ENCODE measurements around the gene ADAMTS13.

ADAMTS13 gene

GRCh38 chr9:133490865-133491655 lies 68.9 kb downstream of the ADAMTS13 start:
- DNase-seq (ENCODE audit: low spot score), result no peak

DNA sequence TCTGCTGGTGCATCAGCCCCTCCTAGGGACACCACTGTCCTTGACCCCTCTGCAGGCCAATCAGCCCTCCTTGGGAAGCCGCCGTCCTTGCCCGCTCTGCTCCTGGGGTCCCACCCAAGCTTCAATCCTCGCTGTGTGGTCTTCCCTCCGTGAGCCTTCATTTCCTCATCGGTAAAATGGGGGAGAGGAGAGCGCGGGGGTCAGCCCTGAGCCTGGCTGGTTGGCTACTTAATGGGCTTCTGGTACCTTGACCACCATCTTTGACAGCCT lies 69.4 kb downstream of the ADAMTS13 start:
- DNase-seq (ENCODE audit: low spot score), result no peak

DNA sequence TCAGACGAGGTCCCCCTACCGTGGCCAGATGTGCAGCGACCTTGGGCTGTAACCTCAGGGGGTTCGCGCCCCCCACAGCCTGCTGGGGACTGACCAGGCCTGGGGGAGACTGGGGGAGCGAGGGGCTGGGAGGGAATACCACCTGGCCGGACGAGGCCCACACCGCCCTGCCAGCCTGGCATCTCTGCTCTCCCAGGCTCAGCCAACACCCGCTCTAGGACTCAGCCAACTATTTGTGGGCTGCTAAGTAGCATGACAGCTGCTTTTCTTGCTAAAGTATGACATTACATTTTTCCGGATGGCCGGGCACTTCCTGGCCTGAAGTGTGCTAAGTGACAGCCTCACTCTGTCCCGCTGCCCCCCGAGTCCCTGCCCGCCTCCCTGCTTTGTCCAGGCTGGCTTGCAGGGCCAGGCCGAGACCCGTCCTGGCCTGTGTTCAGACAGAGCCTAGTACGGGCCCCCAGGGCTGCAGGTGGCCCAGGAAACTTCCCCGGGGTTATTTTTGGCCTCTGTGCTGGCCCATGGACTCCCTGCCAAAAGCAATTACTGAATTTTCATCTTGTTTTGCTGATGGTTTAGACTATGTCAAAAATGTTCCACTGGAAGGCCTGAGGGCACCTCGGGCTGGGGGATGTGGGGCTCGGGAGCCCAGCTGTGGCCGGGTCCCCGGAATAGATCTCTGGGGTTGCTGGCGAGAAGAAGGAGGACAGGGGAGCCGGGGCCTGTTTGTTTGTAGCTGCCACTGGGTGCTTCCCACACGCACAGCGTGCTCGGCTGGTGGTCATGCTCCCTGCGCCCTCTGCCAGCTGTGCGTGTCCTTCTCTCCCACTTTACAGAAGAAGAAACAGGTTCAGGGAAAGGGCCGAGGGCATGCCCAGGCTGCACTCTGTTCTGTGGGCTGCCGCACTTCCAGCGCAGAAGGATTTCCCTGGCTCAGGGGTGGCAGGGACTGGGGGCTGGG lies 70.2 kb downstream of the ADAMTS13 start:
- DNase-seq (ENCODE audit: low spot score), result no peak

DNA sequence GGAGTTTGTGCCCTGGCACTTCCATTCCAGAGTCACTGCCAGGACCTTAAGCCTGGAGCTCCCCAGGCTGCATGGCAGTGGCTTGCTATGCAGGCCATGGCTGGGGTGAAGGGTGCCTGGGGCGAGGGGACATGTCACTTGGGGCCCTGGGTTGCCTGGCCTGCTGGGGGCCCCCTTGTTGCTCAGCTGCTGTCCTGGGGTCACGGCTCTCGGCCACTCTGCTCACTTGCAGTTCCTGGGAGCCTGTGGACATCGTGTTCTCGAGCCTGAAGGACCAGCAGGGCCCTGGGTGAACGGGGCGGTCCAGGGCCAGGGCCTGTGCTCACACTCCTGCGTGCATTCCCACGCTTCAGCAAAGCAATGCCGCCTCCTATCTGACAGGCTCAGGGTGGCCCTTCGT lies 71.3 kb downstream of the ADAMTS13 start:
- no peak for DNase-seq (ENCODE audit: low spot score)

DNA sequence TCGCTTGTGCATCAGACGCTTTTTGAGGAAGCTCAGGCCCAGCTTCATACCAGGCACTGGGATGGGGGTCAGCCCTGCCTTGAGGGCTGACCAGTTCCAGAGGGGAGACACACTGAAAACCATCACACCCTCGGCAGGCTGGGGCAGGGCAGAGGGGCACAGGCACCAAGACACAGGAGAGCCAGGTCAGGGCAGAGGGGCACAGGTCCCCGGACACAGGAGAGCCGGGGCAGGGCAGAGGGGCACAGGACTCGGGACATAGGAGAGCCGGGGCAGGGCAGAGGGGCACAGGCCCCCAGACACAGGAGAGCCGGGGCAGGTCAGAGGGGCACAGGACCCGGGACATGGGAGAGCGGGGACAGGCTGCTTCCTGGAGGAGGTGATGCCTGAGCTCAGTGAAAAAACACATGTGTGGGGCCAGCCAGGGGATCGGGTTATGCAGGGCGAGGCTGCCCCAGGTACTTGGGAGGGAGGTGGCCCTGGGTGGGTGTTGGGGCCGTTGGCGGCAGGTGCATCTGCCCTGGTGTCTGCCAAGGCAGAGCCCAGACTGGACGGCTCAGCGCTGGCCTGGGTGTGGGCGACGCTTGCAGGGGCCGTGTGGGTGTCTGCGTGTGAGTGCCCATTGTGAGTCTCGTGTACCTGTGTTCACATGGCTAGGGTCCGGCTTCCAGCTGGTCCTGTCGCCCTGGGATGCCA lies 71.8 kb downstream of the ADAMTS13 start:
- DNase-seq (ENCODE audit: low spot score), result no peak

GRCh38 chr9:133494636-133495326 lies 72.6 kb downstream of the ADAMTS13 start:
- DNase-seq (ENCODE audit: low spot score), result no peak

GRCh38 chr9:133495327-133496293 lies 73.4 kb downstream of the ADAMTS13 start:
- DNase-seq (ENCODE audit: low spot score), result no peak

GRCh38 chr9:133496861-133497842 lies 75.0 kb downstream of the ADAMTS13 start:
- no peak for DNase-seq (ENCODE audit: low spot score)

DNA sequence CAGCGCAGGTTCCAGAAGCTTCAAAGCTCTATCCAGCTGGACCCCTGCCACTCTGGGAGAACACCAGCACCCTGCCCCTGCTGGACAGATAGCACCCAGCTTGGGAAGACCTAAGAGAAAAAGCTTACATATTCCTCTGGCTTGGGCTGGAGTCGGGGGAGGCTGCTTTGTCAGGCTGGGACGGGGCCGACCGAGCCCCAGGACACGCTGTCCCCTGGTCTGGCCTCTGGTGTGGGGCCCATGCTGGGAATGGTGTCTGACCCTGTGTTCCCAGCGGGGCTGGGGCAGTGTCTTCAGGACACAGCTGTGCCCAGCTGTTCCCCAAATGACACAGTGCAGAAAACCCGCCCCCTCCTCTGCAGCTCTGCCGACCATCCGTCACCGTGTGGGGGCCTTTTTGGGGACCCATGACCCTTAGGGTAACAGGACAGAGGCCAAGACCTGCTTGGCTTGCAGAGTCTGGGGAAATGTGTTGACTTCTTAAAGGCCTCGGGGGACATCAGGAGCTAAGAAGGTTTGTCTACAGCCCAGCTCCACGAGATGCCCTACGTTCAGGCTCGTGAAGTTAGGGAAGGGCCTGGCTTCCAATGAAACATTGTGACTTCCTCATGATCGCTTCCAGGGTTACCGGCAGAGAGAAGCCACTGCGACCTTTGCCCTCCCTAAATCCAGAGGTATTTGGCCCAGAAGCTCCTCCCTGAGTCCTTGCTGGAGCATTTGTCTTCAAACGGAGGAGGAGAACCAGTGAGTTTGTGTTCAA lies 77.1 kb downstream of the ADAMTS13 start:
- DNase-seq (ENCODE audit: low spot score), result no peak

GRCh38 chr9:133499892-133500270 lies 77.7 kb downstream of the ADAMTS13 start:
- DNase-seq (ENCODE audit: low spot score), result no peak

GRCh38 chr9:133502112-133502511 lies 79.9 kb downstream of the ADAMTS13 start:
- no peak for DNase-seq (ENCODE audit: low spot score)

- DNase-seq (ENCODE audit: low spot score), result no peak
These were observed 83.1 kb downstream of the ADAMTS13 start for GRCh38 chr9:133505186-133505830.

GRCh38 chr9:133505901-133506652 lies 83.9 kb downstream of the ADAMTS13 start:
- no peak for DNase-seq (ENCODE audit: low spot score)

GRCh38 chr9:133506653-133507038 lies 84.5 kb downstream of the ADAMTS13 start:
- DNase-seq (ENCODE audit: low spot score), result no peak

DNA sequence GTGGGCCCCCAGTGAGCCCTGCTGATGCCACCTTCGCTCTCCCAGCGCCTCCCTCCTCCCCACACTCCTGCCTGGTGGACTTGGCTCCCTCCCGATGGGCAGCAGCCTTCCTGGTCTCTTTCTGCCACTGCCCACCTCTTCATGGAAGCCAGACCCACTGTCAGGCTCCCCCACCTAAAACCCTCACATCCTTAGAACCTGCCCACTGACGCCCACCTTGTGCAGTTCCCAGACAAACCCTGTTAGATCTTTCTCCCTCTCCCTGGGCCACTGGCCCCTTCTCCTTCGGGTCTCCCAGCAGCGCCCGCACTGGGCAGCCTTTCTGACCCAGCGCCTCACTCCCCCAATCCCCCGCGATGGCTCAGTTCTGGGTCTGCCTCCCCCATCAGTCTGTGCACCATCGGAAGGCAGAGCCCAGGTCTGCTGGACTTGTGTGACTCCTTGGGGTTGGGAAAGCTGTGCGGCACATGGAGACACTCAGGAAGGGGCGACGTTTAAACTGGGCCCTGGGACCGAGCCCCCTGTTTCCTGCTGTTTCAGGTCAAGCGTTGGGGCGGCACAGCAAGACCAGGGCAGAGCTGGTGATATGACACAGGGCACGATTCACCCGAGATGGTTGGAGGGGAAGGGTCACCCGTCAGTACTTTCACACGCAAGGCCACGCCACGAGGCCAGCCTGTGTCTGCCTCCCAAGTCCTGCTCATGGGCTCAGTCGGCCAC lies 85.2 kb downstream of the ADAMTS13 start:
- no peak for DNase-seq (ENCODE audit: low spot score)

DNA sequence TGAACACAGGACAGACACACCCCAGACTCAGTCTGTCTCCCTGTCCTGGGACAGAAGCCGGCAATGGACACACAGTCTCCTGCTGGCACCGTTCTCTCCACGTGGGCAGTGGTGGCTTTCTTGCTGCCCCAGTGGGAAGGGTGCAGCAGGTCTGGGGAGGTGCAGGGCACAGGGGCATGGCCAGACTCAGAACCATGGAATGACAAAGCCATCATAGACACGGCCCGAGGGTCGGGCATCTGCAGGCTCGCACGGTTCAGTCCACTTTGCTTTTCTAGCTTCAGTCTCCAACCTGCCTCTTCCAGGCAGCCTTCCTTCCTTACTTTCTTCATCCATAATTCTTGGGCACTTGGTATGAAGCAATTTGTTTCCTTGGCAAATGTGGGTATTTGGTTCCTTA lies 85.9 kb downstream of the ADAMTS13 start:
- DNase-seq (ENCODE audit: low spot score), result no peak

All from Ammon's horn (tissue), 1 donor.